Right lobe of liver (tissue), 6 donors: ENCODE data around the gene KIR2DL4. TPM values are rescaled to one million over a fixed set of nuclear protein-coding genes. Genes with fewer than 3 reads are reported as not detected.
A peak's percentile ranks its signal among the peaks of the same experiment; 100 is the strongest.
"Not testable (repeated sequence)": the region's sequence is repeated elsewhere in the genome, so short reads cannot be mapped to it uniquely, and the experiment has no call there.

Source experiments
- ATAC-seq, 4 donors: fragments of 200-7000 bp; cut with Tn5 transposase; one replicate each; pipeline ENCODE4 v1.9.1; 2020; ENCODE audit warnings: mild to moderate bottlenecking in 4 of 4, moderate library complexity in 4 of 4
- DNase-seq, 3 donors: peaks; one replicate each; pipeline ENCODE4 v3.0.0-alpha.2; 2020
- H3K27ac ChIP-seq, 3 donors: fragments of 200-600 bp; one replicate each; pipeline ENCODE4 v1.8.0; 2022
- H3K27me3 ChIP-seq, 2 donors: fragments of 200-600 bp; one replicate each; pipeline ENCODE4 v1.8.0; 2022
- H3K36me3 ChIP-seq, 4 donors: fragments of 200-600 bp; sonication (generic) in 1 of 4; one replicate each; pipeline versions ENCODE4 v1.5.1 to v1.8.0; 2017 to 2022; ENCODE audit warnings: control low read depth in 1 of 4
- H3K4me1 ChIP-seq, 4 donors: fragments of 200-600 bp; sonication (generic) in 1 of 4; one replicate each; pipeline versions ENCODE4 v1.5.1 to v1.8.0; 2017 to 2022; ENCODE audit warnings: control low read depth in 1 of 4
- H3K4me3 ChIP-seq, 3 donors: fragments of 200-600 bp; one replicate each; pipeline ENCODE4 v1.8.0; 2022
- H3K9me3 ChIP-seq, 4 donors: fragments of 200-600 bp; sonication (generic) in 1 of 4; one replicate each; pipeline versions ENCODE4 v1.5.1 to v1.8.0; 2017 to 2022; ENCODE audit warnings: control low read depth in 1 of 4
- POLR2A ChIP-seq: fragments of 450-650 bp; IDR thresholded peaks from one replicate; pipeline ENCODE4 v1.6.1; 2017; ENCODE audit warnings: antibody characterized with exemption, mild to moderate bottlenecking
- WGBS: methylation state at CpG from one replicate; pipeline ENCODE4 v1.1.6; 2018; ENCODE audit warnings: low coverage, low lambda C conversion rate; ENCODE audit not compliant: insufficient coverage; ENCODE audit errors: missing lambda C conversion rate; 5-methylcytosine and 5-hydroxymethylcytosine counted together
- intact Hi-C, 2 donors: fragments of 100-400 bp; cut with DNase I; formaldehyde crosslinking; loops; one replicate each; pipeline versions ENCODE4 v1.11.2 to v1.14.1; 2022
- long read RNA-seq: library from polyadenylated mRNA; unstranded; transcript quantifications from one replicate; pipeline ENCODE4 v2.0.0, GENCODE V29; 2019
- total RNA-seq, 6 experiments: library from RNA; depleted of rRNA in 2 of 6; stranded (reverse); fragments of >200 nt in 2 of 6; fragmentation: NEBNext Ultra II Directional in 3 of 6; extraction: Animal tissue kit (Norgen Biotek cat#: 25700) in 3 of 6; gene quantifications; one replicate each; pipeline versions ENCODE4 v1.1.0 to v1.2.4, GENCODE V29; 2016 to 2023
- TF ChIP-seq, protein P1 (sequence below), 4 donors: fragments of 200-600 bp in 3 of 4; fragments of 450-650 bp in 1 of 4; IDR thresholded peaks; one replicate each; pipeline versions ENCODE4 v1.5.1 to v1.8.0; 2016 to 2022; ENCODE audit warnings: antibody characterized with exemption in 4 of 4, mild to moderate bottlenecking in 2 of 4
- donor health status: DM: no; HTN: yes; CAD: no.
- donor health status: DM: no; HTN: no; CAD: no.
- donor health status: DM: no; HTN: no; CAD: no.
- donor health status: DM: no; HTN: yes; CAD: no.
- donor health status: DM: no; HTN: yes; CAD: no.

Gene KIR2DL4
- total RNA-seq, result under 1 TPM in 1 of 6 experiments, not detected in 5; 0.56 TPM
- long read RNA-seq, result 0 reads

DNA sequence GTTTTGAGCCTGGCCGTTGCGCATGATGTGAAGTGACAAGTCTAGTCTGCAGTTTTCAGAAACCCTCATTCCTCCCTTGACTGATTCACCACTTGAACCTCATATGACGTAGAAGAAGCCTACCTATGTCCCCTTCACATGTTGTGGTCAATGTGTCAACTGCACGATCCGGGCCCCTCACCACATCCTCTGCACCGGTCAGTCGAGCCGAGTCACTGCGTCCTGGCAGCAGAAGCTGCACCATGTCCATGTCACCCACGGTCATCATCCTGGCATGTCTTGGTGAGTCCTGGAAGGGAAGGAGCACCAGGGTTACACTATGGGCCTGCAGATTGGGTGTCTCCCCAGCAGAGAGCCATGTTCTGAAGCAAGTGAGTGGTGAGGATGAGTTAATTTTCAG lies at the start of gene KIR2DL4:
Gene KIR2DL4 (plus strand): TSS at position 201 of the 400 bp plus-strand sequence. CDS start 42 bp downstream, at position 243.
- 53% methylated on average over 9 of the region's 10 CpGs for WGBS
- Histone ChIP-seq H3K4me1 (no peaks in the 10 kb centered on the region), H3K36me3 (no peaks in the 10 kb centered on the region), H3K9me3 (no peaks in the 10 kb centered on the region), H3K27ac (no peak within 1 kb of the TSS), H3K27me3 (no peaks in the 10 kb centered on the region), H3K4me3 (no peak within 1 kb of the TSS)
- DNase-seq (no peak), ATAC-seq (peak in 2 of 4 donors; percentile 19 to 22)
- no peak for TF ChIP-seq POLR2A
- TF ChIP-seq, protein P1, sequence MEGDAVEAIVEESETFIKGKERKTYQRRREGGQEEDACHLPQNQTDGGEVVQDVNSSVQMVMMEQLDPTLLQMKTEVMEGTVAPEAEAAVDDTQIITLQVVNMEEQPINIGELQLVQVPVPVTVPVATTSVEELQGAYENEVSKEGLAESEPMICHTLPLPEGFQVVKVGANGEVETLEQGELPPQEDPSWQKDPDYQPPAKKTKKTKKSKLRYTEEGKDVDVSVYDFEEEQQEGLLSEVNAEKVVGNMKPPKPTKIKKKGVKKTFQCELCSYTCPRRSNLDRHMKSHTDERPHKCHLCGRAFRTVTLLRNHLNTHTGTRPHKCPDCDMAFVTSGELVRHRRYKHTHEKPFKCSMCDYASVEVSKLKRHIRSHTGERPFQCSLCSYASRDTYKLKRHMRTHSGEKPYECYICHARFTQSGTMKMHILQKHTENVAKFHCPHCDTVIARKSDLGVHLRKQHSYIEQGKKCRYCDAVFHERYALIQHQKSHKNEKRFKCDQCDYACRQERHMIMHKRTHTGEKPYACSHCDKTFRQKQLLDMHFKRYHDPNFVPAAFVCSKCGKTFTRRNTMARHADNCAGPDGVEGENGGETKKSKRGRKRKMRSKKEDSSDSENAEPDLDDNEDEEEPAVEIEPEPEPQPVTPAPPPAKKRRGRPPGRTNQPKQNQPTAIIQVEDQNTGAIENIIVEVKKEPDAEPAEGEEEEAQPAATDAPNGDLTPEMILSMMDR (IDR thresholded peaks at IDR 0.05), result no peak
- intact Hi-C loops, result no loop called here

DNA sequence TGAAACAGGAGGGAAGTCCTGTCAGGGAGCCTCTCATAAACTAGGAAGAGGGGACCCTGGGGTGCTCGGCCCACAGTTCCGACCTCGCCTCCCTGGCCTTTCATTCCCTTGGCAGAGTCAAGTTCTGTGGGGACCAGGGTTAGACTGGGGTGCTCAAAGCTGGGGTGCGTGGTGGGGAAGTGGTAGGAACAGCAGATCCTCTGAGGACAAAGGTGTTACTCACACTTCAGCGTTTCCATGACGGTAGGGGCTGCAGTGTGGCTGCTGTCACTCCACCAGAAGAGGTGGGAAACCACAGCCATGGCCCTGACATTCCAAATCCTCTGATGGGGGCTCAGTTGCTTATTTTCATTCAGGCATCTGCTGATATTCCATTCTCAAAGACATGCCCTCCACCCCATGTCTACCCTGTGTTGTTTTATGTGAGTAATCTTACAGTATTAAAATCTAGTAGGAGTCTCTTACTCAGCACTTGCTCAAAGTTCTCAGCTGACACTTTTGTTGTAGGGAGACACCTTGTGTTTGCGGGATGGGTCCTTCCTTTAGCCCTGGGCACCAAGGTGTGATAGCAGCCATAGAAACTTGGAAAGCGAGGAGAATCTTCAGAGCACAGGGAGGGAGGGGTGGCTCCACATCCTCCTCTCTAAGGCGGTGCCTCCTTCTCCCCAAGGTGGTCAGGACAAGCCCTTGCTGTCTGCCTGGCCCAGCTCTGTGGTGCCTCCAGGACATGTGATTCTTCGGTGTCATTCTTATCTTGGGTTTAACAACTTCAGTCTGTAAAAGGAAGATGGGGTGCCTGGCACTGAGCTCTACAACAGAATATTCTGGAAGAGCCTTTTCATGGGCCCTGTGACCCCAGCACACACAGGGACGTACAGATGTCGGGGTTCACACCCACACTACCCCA lies 47.0 kb upstream of the KIR2DL4 start:
- ATAC-seq, intact Hi-C loops, H3K27me3 ChIP-seq, H3K27ac ChIP-seq, H3K4me3 ChIP-seq, H3K36me3 ChIP-seq, H3K9me3 ChIP-seq, H3K4me1 ChIP-seq: not testable (repeated sequence)
- 66% methylated on average over 8 of the region's 12 CpGs for WGBS
- peak in 1 of 3 donors; percentile 37 for DNase-seq

DNA sequence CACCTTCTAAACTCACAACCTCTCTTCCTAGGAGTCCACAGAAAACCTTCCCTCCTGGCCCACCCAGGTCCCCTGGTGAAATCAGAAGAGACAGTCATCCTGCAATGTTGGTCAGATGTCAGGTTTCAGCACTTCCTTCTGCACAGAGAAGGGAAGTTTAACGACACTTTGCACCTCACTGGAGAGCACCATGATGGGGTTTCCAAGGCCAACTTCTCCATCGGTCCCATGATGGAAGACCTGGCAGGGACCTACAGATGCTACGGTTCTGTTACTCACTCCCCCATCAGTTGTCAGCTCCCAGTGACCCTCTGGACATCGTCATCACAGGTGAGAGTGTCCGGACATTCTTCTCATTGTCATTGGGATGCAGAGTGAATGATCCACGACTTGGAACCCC lies 44.8 kb upstream of the KIR2DL4 start:
- H3K27ac ChIP-seq, H3K4me3 ChIP-seq, H3K9me3 ChIP-seq, H3K4me1 ChIP-seq, intact Hi-C loops, H3K36me3 ChIP-seq, ATAC-seq, H3K27me3 ChIP-seq: not testable (repeated sequence)
- DNase-seq, result peak in 1 of 3 donors; percentile 19
- 41% methylated on average over 6 of the region's 6 CpGs for WGBS

DNA sequence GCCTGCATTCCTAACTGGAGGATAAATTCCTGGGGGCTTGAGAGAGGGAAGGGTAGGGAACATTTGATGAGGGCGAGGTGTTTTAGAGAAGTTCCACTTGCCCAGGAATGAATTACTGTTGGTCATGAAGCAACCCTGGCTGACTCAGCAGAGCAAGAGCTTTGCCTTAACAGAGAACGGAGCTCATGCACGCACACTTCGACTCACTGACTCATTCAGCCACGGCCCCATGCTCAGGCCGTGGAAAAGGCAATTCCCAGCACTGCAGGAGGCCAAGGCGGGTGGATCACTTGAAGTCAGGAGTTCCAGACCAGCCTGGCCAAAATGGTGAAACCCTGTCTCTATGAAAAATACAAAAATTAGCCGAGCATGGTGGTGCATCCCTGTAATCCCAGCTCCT lies 39.2 kb upstream of the KIR2DL4 start:
- H3K27ac ChIP-seq, ATAC-seq: not testable (repeated sequence)
- 30% methylated on average over 8 of the region's 8 CpGs for WGBS

DNA sequence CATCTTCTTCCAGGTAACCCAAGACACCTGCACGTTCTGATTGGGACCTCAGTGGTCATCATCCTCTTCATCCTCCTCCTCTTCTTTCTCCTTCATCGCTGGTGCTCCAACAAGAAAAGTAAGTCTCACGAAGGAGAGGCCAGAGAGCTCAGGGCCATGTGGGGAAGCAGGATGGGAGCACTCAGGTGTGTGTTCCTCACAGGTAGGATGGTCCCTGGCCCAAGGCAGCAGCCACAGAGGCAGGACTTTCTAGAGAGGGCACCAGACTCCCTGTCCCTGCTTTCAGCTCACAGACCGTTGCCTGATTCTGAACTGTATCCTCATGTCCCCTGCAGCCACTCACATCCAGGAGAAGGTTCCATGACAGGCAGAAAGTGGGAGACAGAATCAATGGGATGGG lies 36.9 kb upstream of the KIR2DL4 start:
- H3K36me3 ChIP-seq, intact Hi-C loops, H3K27me3 ChIP-seq, H3K27ac ChIP-seq, H3K4me1 ChIP-seq, ATAC-seq, DNase-seq, H3K9me3 ChIP-seq, H3K4me3 ChIP-seq: not testable (repeated sequence)
- 38% methylated on average over 4 of the region's 4 CpGs for WGBS

More for the DNA sequence above, 39.2 kb upstream of the KIR2DL4 start:
- H3K4me1 ChIP-seq, intact Hi-C loops, H3K36me3 ChIP-seq, H3K27me3 ChIP-seq, H3K4me3 ChIP-seq, H3K9me3 ChIP-seq: not testable (repeated sequence)
- DNase-seq, result peak in 1 of 3 donors; percentile 39

DNA sequence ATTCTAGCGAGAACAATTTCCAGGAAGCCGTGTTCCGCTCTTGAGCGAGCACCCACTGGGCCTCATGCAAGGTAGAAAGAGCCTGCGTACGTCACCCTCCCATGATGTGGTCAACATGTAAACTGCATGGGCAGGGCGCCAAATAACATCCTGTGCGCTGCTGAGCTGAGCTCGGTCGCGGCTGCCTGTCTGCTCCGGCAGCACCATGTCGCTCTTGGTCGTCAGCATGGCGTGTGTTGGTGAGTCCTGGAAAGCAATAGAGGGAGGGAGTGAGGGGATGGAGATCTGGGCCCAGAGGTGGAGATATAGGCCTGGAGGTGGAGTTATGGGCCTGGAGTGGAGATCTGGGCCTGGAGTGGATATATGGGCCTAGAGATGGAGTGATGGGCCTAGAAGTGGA lies 33.8 kb upstream of the KIR2DL4 start, which contains the start of gene KIR2DL1:
Gene KIR2DL1 (plus strand): TSS at position 148 of the 400 bp plus-strand sequence. CDS start 58 bp downstream, at position 206.
- H3K9me3 ChIP-seq, ATAC-seq, H3K4me1 ChIP-seq, H3K4me3 ChIP-seq, H3K27ac ChIP-seq, H3K36me3 ChIP-seq, DNase-seq, intact Hi-C loops, H3K27me3 ChIP-seq: not testable (repeated sequence)
- 94% methylated on average over 5 of the region's 15 CpGs for WGBS

DNA sequence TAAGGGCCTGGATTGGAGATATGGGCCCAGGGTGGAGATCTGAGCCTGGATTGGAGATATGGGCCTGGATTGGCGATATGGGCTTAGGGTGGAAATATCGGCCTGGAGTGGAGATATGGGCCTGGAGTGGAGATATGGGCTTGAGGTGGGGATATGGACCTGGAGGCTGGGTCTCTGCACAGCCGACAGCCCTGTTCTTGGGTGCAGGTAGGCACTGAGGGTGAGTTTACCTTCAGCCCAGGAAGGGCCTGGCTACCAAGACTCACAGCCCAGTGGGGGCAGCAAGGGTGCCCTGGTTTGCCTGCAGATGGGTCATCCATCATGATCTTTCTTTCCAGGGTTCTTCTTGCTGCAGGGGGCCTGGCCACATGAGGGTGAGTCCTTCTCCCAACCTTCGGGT lies 32.9 kb upstream of the KIR2DL4 start:
- 77% methylated on average over 4 of the region's 4 CpGs for WGBS
- intact Hi-C loops, result not testable (repeated sequence)

DNA sequence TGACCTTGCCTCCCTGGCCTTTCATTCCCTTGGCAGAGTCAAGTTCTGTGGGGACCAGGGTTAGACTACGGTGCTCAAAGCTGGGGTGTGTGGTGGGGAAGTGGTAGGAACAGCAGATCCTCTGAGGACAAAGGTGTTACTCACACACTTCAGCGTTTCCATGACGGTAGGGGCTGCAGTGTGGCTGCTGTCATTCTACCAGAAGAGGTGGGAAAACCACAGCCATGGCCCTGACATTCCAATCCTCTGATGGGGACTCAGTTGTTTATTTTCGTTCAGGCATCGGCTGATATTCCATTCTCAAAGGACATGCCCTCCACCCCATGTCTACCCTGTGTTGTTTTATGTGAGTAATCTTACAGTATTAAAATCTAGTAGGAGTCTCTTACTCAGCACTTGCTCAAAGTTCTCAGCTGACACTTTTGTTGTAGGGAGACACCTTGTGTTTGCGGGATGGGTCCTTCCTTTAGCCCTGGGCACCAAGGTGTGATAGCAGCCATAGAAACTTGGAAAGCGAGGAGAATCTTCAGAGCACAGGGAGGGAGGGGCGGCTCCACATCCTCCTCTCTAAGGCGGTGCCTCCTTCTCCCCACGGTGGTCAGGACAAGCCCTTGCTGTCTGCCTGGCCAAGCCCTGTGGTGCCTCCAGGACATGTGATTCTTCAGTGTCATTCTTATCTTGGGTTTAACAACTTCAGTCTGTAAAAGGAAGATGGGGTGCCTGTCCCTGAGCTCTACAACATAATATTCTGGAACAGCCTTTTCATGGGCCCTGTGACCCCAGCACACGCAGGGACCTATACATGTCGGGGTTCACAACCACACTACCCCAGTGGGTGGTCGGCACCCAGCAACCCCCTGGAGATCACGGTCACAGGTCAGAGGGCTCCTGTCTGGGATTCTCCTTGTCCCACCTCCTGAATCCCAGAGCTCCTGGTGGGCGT lies 32.1 kb upstream of the KIR2DL4 start:
- H3K27ac ChIP-seq, DNase-seq, intact Hi-C loops, H3K4me3 ChIP-seq, H3K36me3 ChIP-seq, H3K27me3 ChIP-seq, H3K9me3 ChIP-seq, H3K4me1 ChIP-seq: not testable (repeated sequence)
- 70% methylated on average over 10 of the region's 15 CpGs for WGBS
- ATAC-seq, result peak in 1 of 4 donors; percentile 14

More for the DNA sequence above, 32.9 kb upstream of the KIR2DL4 start:
- ATAC-seq, result peak in 1 of 4 donors; percentile 31
- H3K27me3 ChIP-seq, H3K4me1 ChIP-seq, DNase-seq, H3K27ac ChIP-seq, H3K36me3 ChIP-seq, H3K9me3 ChIP-seq, H3K4me3 ChIP-seq: not testable (repeated sequence)

DNA sequence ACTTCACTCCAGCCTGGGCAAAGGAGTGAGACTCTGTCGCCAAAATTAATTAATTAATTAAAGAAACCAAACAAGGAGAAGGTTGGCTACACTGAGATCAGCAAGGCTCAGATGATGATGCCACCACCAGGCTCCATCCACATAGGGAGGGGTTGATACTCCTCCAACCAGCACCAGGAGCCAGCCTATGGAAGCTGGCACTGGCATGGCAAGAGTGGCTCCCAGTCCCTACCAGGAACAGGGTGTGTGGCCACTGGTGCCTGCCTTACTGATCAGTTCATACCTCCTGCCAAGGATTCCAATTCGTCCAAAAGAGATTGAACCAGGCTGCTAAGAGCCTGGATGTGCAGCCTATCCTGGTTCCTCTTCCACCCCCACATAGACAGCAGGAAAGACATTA lies 30.7 kb upstream of the KIR2DL4 start:
- WGBS, result 18% methylated on average over 2 of the region's 2 CpGs
- H3K27ac ChIP-seq, H3K4me3 ChIP-seq, H3K4me1 ChIP-seq, ATAC-seq, H3K27me3 ChIP-seq, DNase-seq, H3K36me3 ChIP-seq, intact Hi-C loops, H3K9me3 ChIP-seq: not testable (repeated sequence)
